IPS-18c (cell line): ENCODE measurements around the gene SERPINF2.
A peak's percentile ranks its signal among the peaks of the same experiment; 100 is the strongest.
"Not testable (repeated sequence)": the region's sequence is repeated elsewhere in the genome, so short reads cannot be mapped to it uniquely, and the experiment has no call there.

Source experiments
- H3K4me3 ChIP-seq: 2 replicates; pipeline ENCODE4 v1.7.0; 2013; ENCODE audit warnings: low read depth, mild to moderate bottlenecking, low read length, moderate library complexity; ENCODE audit not compliant: insufficient read depth
- H3K9me3 ChIP-seq: one replicate; pipeline ENCODE4 v1.6.1; 2013; ENCODE audit warnings: mild to moderate bottlenecking, low read length, moderate library complexity; ENCODE audit not compliant: control insufficient read depth, insufficient read depth

SERPINF2 gene

DNA sequence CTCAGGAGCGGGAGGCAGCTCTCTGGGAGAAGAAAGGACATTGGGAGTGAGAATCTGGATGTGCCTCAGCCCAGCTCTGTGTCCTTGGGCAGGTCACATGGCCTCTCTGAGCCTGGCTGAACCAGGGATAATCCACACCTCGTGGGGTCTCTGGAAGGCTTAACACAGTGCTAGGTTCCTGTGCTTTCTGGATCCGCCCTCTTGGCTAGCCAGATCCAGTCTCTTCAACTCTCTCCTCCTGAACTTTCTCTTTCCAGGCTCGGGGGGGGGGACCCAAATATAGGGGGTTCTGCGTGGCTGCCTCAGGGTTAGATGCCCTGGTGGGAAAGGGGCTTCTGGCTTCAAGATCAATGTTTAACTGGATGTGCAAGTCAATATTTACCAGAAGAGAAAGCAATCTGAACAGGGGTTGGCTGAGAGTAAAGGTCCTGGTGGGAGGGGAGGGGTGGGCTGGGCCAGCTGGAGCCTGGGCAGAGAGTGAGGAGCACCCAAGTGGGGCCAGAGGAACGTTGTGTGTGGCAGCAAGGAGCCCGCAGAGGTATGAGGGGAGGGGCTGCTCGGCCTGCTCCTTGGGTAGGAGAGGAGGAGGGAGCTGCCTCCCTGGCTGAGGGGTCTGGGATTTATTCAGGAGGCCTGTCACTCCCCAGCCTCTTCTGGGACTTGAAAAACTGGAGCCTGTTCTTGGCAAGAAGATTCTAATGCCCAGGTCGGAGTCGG lies at the start of gene SERPINF2:
Gene SERPINF2, plus strand, starts transcription at position 501 of the 717 bp plus-strand sequence. CDS start 2,125 bp downstream, outside the sequence.
- peaks cover 4% of the 10 kb centered on the region for H3K9me3 ChIP-seq
- no peak within 1 kb of the TSS for H3K4me3 ChIP-seq

GRCh38 chr17:1693339-1693738 lies 49.3 kb upstream of the SERPINF2 start:
- Histone ChIP-seq H3K9me3 (peaks cover 2% of the 10 kb centered on the region), H3K4me3 (no peak overlapping the region)

DNA sequence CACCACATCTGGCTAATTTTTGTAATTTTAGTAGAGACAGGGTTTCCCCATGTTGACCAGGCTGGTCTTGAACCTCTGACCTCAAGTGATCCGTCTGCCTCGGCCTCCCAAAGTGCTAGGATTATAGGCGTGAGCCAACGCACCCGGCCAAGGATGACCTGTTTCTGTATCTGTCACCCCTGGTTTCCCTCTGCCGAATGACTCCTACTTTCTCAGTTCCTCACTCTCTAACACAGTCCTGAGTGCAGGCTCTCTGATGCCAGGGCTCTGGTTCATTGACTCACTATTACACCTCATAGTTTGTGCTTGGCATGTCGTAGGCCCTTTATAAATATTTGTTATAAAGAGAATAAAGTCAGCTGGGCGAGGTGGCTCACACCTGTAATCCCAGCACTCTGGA lies 47.3 kb upstream of the SERPINF2 start:
- Histone ChIP-seq H3K4me3 (no peak overlapping the region), H3K9me3 (peaks cover 2% of the 10 kb centered on the region)

DNA sequence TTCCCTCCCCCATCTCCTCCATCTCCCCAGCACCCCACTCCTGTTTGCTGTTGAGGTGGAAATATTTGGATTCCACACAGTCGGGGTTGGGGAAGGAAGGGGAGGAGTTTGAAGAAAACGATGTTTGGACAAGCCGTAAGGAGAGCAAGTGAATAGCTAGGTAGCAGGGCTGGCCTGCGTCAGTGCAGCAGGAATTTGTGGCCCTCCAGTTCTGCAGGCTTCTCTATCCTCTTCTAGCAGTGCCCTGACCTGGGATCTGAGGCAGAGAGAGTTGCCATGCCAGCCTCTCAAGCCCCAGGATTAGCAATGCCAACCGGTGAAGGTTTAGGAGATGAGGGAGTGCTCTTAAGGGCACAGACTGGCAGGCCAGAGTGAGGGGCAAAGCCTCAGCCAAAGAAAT lies 45.0 kb upstream of the SERPINF2 start:
- Histone ChIP-seq H3K4me3 (no peak overlapping the region), H3K9me3 (no peaks in the 10 kb centered on the region)

DNA sequence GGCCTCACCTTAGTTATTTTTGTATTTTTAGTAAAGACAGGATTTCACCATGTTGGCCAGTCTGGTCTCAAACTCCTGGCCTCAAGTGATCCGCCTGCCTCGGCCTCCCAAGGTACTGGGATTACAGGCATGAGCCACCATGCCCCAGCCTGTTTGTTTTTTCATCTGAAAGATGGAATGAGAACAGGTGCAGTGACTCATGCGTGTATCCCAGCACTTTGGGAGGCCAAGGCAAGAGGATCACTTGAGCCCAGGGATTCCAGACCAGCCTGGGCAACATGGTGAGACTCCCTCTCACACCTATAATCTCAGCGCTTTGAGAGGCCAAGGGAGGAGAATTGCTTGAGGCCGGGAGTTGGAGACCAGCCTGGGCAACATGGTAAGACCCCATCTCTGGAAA lies 42.8 kb upstream of the SERPINF2 start:
- not testable (repeated sequence) for H3K4me3 ChIP-seq, H3K9me3 ChIP-seq

- no peak overlapping the region for H3K4me3 ChIP-seq
Observed at GRCh38 chr17:1703063-1703462, 39.6 kb upstream of the SERPINF2 start.

DNA sequence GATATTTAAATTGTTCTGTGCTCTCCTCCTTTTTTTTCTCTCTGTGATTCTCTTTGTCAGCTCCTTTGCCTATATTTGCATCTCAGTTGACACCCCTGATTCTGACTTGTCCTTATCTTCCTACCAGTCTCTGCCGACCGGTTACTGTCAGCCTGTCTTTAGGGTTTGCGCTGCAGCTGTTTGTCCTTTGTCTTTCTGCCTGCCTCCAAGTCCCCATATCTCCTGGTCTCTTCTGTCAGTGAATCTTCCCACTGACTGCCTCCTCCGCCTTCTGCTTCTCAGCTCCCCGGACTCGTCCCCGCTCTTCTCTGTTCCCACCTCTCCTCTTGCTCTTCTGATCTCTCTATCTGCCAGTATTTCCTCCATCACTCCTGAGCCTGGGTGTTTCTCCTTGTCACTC lies 37.7 kb upstream of the SERPINF2 start:
- no peaks in the 10 kb centered on the region for H3K9me3 ChIP-seq
- no peak overlapping the region for H3K4me3 ChIP-seq

More at GRCh38 chr17:1703063-1703462, 39.6 kb upstream of the SERPINF2 start:
- H3K9me3 ChIP-seq, result no peaks in the 10 kb centered on the region

- Histone ChIP-seq H3K4me3 (no peak overlapping the region), H3K9me3 (no peaks in the 10 kb centered on the region)
Observed at GRCh38 chr17:1707107-1707506, 35.6 kb upstream of the SERPINF2 start.

DNA sequence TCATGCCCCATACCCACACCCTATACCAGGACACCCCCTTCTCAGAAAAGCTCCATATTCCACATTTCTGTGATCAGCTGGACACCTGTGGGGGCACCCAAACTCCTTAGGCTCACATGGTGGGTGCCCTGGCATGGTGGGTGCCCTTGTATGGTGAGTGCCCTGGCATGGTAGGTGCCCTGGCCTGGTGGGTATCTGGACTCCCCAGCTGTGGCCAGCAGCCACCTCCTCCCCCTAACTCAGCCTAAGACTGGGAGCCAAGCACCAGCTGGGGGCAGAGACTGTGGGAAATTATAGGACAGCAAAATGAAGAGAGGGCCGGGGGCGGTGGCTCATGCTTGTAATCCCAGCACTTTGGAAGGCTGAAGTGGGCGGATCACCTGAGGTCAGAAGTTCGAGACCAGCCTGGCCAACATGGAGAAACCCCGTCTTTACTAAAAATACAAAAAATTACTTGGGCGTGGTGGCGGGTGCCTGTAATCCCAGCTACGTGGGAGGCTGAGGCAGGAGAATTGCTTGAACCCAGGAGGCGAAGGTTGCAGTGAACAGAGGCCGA lies 33.8 kb upstream of the SERPINF2 start:
- H3K4me3 ChIP-seq, H3K9me3 ChIP-seq: not testable (repeated sequence)

DNA sequence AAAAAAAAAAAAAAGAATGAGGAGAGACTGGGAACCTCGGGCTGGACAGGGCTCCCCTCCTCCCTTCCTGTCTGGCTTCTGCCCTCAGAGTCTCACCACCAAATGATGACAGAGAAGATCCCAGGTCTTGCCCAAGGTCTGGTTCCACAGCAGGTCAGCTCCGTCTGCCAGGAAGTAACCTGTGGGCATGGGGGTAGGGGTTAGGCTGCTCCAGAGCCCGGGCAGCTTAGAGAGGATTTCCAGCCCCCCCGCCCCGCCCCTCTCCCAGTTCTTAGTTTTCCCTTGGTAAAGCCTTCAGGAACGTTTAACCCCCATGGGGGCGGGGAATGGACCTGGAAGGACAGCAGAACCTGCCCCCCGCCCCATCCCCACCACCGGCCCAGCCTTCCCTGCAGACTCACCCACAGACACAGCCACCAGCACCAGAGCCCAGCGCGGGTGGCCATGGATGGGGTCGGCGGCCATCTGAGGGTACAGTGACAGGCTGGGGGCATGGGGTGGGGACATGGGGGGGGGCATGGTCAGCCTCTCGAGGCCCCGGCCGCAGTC lies 33.2 kb upstream of the SERPINF2 start:
- Histone ChIP-seq H3K9me3 (no peaks in the 10 kb centered on the region), H3K4me3 (peak overlapping the region; percentile 63; the same call in 1 of the 2 replicates)

DNA sequence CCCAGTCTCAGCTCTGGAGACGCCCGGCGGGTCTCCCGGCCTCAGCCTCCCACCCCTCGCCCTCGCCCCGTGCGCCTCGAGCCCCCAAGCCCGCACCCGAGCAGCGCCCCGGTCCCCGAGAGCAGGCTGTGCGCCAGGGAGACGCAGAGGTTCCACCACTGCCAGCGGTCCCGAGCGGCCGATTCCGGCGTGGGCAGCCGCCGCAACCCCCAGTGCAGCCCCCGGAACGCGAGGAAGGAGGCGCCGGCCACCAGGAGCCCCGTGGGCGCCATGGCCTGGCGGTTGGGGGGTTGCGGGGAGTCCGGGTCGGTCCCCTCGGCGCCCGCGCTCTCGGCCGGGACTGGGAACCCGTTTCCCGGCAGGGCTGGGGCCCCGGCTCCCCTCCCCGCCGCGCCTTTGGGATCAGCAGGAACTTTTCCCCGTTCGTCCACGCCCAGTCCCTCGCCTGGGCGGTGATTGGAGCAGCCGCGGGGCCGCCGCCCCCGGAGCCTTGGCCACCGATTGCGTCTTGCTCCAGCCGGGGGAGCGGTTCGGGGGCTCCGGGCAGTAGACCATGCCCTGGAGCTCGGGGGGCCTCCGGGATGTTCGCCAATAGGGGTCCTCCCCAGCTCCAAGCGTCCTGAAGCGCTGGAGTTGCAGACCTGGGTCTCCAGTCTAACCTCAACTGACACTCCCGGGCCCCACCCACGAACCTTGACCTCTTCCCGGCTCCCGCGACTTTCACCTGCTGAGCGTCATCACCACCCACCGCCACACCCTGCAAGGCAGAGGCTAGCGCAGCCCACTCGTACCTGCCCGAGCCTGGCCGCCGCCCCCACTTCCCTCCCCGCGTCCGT lies 32.5 kb upstream of the SERPINF2 start, which contains the start of gene TLCD2:
Gene TLCD2, minus strand, starts transcription at position 407 of the 836 bp plus-strand sequence. Its CDS starts 135 bp downstream, at position 272.
- Histone ChIP-seq H3K9me3 (no peaks in the 10 kb centered on the region), H3K4me3 (peak within 1 kb of the TSS; percentile 63)

DNA sequence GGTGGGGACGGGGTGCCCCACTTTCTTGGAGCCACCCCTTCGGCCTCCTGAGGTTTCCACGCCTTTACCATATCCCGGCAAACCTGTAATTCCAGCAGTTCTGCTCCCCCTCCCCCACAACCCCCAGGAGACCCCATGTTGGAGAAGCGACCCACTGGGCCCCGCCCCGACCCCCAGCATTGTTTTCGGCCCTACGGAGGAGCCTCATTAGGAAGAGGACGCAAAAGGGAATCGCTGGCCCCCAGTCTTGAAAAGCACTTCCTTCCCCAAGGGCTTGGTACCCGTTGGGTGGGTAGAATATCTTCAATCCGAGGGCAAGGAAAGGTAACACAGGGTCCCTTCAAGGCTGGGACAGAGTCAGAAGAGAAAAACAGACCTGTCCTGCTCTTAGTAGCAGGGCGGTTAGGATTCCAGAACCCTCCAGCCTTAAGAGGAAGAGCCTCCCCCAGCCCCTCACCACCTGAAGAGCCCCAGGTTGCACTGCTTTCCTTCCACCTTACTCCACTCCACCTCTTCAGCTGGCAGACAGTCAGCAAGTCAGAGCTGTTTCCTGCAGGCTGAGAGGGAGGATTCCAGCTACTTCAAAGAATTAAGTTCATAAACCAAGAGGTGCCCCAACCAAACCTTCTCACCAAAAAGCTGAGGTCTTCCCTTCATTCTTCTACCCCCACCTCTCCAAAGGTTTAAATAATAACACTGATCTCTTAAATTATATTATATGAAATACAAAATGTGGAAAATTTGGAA lies 31.7 kb upstream of the SERPINF2 start:
- Histone ChIP-seq H3K4me3 (peak overlapping the region; percentile 63), H3K9me3 (no peaks in the 10 kb centered on the region)

DNA sequence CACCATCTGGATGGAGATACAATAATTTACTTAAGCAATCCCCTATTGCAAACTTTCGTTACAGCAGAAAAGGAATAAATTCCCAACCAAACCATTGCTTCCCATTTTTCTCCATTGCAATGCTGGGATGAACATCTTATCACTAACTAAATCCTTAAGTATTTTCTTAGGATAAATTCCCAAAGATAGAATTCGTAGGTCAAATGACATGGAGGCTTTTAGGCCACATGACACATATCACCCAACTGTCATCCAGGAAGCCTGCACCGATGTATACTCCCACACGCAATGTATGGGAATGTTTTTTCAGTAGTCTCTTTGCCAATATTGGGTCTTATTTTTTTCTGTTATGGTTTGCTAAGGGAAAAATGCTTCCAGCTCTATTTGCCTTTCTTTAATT lies 30.9 kb upstream of the SERPINF2 start:
- Histone ChIP-seq H3K4me3 (no peak overlapping the region), H3K9me3 (no peaks in the 10 kb centered on the region)

- H3K9me3 ChIP-seq, result no peaks in the 10 kb centered on the region
- H3K4me3 ChIP-seq, result no peak overlapping the region
Observed at GRCh38 chr17:1712271-1712670, 30.4 kb upstream of the SERPINF2 start.

GRCh38 chr17:1713160-1713877 lies 29.4 kb upstream of the SERPINF2 start:
- no peaks in the 10 kb centered on the region for H3K9me3 ChIP-seq
- H3K4me3 ChIP-seq, result no peak overlapping the region

GRCh38 chr17:1713878-1714426 lies 28.7 kb upstream of the SERPINF2 start:
- Histone ChIP-seq H3K9me3 (no peaks in the 10 kb centered on the region), H3K4me3 (peak overlapping the region; percentile 78)
